ENCODE data around the gene SERINC3.

Gene SERINC3

DNA sequence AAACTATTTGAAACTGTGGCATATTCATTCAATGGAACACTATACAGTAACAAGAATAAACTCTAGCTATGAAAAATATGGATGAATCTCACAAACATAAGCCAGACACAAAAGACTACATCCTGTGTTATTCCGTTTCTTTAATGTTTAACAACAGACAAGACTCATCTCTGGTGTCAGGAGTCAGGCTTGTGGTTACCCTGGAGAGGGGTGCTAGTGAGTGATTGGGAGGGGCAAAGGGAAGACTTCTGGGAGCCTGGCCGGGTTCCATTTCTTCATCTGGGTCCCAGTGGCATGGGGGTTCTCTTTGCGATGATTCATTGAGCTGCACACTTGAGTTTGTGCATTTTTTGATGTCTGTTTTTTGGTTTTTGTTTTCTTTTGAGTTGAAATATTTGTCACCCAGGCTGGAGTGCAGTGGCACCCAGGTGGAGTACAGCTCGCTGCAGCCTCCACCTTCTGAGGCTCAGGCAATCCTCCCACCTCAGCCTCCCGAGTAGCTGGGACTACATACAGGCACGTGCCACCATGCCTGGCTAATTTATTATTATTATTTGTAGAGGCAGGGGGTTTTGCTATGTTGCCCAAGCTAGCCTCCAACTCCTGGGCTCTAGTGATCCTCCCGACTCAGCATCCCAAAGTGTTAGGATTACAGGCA, 67.4 kb downstream of the SERINC3 start:
- Mint-ChIP-seq H3K4me1 (no peaks in the 10 kb centered on the region), H3K4me3 (no peak overlapping the region), H3K27me3 (no peaks in the 10 kb centered on the region), H3K36me3 (ENCODE audit: low read depth) (no peaks in the 10 kb centered on the region), H3K27ac (no peak overlapping the region), H3K9me3 (no peaks in the 10 kb centered on the region)
- ATAC-seq (no peak), DNase-seq (no peak)

DNA sequence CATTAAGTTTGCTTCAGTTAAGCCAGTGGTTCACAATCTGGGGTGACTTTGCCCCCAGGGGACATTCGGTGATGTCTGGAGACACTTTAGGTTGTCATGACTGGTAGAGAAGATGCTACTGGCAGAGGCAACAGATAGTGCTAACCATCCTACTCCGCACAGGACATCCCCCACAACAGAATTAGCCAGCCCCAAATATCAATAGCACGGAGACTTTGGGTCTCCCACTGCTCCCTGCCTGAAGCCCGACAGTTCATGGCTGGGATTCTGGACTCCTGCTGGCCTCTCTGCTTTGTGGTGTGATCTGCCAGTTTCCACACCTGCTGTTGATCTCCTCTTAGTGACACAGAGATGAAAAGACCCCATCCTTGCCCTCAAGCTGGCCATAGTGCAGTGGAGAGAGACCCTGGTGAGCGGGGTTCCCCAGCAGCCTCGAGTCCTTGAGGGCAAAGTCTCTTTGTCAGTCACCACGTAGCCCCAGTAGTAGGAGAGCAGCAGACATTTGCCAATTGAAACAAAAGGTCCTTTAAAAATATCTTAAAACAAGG, 70.9 kb downstream of the SERINC3 start:
- no peak overlapping the region for H3K4me3 Mint-ChIP-seq
- H3K27ac Mint-ChIP-seq: no peak overlapping the region
- H3K4me1 Mint-ChIP-seq: no peaks in the 10 kb centered on the region
- DNase-seq (no peak), ATAC-seq (no peak)
- H3K36me3 Mint-ChIP-seq (ENCODE audit: low read depth): no peaks in the 10 kb centered on the region
- no peaks in the 10 kb centered on the region for H3K27me3 Mint-ChIP-seq
- no peaks in the 10 kb centered on the region for H3K9me3 Mint-ChIP-seq

DNA sequence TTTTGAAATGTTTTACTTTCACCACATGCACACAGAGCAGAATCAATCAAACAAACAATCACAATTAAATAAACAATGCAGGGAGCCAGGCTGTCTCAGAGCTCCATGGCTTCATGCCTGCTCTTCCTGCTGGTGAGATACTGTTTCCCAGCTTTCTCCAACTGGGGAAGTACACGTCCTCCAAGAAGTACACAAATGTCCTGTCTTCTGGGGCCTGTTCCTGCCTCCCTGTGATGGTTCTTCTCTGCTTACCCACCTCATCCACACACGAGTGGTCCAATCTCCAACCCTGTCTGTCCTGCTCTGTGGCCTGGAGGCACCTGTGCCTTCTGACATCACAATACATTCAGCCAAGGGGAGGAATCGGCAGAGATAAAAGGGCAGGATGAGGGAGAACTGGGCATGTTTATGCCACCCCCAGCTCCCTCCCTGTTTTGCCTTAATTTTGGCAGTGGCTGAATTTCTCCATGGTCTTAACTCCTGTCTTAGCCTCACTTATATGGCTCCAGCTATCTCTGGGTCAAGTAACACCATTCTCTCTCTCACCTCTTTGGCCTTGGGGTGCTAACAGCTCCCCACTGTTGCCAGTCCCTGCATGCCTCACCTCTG, 71.5 kb downstream of the SERINC3 start:
- no peak for ATAC-seq
- no peak for DNase-seq
- no peaks in the 10 kb centered on the region for H3K4me1 Mint-ChIP-seq

DNA sequence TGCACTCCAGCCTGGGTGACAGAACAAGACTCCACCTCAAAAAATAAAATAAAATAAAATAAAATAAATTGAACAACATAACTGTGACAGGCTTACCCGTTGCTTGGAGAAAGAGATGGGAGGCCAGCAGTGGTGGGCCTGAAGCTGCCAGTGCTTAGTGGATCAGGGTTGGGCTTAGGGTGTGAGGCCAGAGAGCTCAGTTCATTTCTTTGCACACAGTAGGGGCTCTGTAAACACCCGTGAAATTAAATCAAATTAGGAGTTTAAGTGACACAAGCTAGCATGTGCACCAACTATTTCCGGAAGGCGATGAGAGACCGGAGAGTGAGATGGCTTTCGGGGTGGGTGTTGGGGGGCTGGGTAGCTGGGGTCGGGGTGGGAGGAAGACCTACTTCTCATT, 72.0 kb downstream of the SERINC3 start:
- no peak for DNase-seq
- no peaks in the 10 kb centered on the region for H3K27me3 Mint-ChIP-seq
- H3K4me1 Mint-ChIP-seq: no peaks in the 10 kb centered on the region
- no peaks in the 10 kb centered on the region for H3K9me3 Mint-ChIP-seq
- ATAC-seq: no peak
- no peak overlapping the region for H3K27ac Mint-ChIP-seq
- H3K4me3 Mint-ChIP-seq: no peak overlapping the region
- no peaks in the 10 kb centered on the region for H3K36me3 Mint-ChIP-seq (ENCODE audit: low read depth)

More for the DNA sequence above, 71.5 kb downstream of the SERINC3 start:
- Mint-ChIP-seq H3K27ac (no peak overlapping the region), H3K4me3 (no peak overlapping the region), H3K36me3 (ENCODE audit: low read depth) (no peaks in the 10 kb centered on the region), H3K27me3 (no peaks in the 10 kb centered on the region), H3K9me3 (no peaks in the 10 kb centered on the region)

DNA sequence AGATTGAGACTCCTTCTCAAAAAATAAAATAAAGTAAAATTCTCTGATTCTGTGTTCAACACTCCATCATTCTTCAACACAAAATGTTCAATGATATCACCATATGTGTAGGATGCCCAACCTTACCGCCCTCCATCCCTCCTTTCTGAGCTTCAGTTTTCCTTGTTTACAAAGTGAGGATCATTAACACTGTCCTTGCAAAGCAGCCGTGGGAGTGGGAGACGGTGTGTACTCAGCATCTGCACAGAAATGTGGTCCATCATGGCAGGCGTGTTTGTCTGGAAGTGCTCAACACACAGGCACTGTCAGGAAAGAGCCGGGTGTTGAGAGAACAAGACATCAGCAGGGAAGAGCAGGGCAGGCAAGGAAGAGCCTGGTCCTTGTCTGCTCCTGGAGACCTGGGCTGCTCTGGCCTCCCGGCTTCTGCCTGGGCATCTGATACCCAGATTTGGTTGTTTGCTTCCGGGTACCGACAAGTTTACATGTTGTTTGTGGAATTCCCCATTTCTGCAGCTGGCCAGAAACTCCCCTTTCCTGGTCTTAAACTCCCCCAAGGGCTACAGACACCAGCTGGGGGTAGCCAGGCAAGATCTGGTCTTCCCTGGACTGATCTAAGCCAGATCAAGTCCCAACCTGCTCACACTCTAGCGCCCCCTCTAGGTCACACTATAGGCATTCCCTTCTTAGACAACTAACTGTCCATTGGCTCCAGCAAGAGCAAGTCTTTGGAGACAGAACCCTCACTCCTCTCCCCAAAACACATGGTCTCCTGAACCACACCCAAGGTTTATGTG, 72.9 kb downstream of the SERINC3 start:
- Mint-ChIP-seq H3K4me3 (no peak overlapping the region), H3K9me3 (no peaks in the 10 kb centered on the region), H3K27ac (no peak overlapping the region), H3K27me3 (no peaks in the 10 kb centered on the region), H3K4me1 (no peaks in the 10 kb centered on the region), H3K36me3 (ENCODE audit: low read depth) (no peaks in the 10 kb centered on the region)
- DNase-seq: peak; percentile 14
- no peak for ATAC-seq

DNA sequence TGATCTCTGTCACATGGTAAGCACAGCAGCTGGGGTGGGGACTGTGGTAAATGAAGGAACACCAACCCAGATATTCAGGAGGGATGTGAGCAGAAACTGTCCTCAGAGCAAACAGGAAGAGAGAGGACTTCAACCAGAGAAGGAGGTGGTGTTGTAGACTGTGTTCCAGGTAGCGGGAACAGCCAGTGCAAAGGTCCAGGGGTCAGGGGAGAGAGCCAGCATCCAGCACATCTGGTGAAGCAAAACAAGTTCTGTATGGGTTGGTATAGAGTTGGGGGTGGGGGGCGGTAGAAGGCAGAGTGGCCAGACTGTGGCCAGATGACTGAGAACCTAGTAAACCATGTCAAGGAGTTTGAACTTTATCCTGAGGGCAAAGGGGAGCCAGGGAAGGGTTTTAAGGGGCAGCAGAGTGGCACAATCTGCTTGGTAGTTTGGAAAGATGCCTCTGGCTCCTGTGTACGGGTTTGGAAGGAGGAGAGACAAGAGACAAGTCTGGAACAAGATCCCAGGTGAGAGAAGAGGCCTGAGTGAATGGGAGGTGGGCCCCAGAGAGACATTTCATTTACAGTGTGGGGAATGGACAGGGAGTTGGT, 73.9 kb downstream of the SERINC3 start:
- Mint-ChIP-seq H3K9me3 (no peaks in the 10 kb centered on the region), H3K27ac (no peak overlapping the region), H3K36me3 (ENCODE audit: low read depth) (no peaks in the 10 kb centered on the region), H3K4me3 (no peak overlapping the region), H3K4me1 (no peaks in the 10 kb centered on the region), H3K27me3 (no peaks in the 10 kb centered on the region)
- DNase-seq (no peak), ATAC-seq (peak; percentile 7)
